GM19023 (cell line): Measurements from ENCODE around the gene C10orf90.

Experiments
- ATAC-seq: cut with Tn5 transposase; IDR thresholded peaks from one replicate; pipeline ENCODE4 v1.9.1; 2021; ENCODE audit warnings: mild to moderate bottlenecking, moderate library complexity; ENCODE audit not compliant: unreplicated experiment

Gene C10orf90, protein sequence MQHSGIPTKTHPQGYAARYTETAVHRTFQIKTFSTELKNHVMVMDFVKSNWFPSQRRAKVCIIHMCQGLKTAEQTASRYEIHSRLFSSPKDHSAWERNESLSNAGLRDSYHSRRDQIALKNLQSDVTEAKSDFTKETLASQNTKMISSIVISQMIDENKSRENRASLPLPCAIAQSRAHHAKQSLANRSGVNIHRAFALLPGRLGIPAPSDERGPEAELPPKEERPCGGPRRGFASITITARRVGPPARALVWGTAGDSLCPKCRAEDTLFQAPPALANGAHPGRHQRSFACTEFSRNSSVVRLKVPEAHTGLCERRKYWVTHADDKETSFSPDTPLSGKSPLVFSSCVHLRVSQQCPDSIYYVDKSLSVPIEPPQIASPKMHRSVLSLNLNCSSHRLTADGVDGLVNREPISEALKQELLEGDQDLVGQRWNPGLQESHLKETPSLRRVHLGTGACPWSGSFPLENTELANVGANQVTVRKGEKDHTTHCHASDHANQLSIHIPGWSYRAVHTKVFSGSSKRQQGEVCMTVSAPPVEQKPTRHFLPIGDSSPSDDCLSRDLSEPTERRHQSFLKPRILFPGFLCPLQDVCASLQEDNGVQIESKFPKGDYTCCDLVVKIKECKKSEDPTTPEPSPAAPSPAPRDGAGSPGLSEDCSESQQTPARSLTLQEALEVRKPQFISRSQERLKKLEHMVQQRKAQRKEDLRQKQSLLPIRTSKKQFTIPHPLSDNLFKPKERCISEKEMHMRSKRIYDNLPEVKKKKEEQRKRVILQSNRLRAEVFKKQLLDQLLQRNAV

DNA sequence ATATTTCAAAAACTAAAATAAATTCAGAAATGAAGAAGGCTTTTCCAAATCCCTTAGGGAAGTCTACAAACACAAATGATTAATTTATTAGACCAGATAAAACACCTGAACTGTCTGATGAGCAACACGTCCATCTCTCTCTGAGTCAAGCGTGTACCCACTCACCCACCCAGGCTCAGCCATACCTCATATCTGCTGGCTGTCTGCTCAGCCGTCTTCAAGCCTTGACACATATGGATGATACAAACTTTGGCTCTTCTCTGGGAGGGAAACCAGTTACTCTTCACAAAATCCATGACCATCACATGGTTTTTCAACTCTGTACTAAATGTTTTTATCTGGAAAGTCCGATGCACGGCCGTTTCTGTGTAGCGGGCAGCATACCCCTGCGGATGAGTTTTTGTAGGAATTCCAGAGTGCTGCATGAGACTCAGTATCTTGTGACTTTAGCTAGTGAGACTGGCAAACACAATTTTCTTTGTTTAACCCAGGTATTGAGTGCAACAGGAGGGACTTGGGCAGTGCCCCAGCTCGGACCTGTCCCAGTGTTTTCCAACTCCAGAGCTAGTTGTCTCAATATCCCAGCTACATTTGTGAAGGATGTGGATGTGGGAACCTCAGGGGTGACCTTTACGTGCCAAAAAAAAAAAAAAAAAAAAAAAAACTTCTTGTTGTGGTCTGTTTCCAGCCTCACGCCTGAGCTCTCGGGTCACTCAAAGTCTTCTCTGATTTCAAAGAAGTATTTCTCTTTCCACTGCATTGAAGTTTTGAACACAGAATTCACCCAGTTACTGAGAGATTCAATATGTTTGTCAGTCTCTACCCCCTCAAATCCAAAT, at the start of gene C10orf90:
TSS of gene C10orf90 (minus strand) at position 638 of the 839 bp plus-strand sequence. CDS start at position 425, 213 bp downstream.
- no peak for ATAC-seq

- no peak for ATAC-seq
Measured at GRCh38 chr10:126716366-126716765, 45.9 kb upstream of the C10orf90 start.

GRCh38 chr10:126713594-126713993, 43.1 kb upstream of the C10orf90 start:
- no peak for ATAC-seq

DNA sequence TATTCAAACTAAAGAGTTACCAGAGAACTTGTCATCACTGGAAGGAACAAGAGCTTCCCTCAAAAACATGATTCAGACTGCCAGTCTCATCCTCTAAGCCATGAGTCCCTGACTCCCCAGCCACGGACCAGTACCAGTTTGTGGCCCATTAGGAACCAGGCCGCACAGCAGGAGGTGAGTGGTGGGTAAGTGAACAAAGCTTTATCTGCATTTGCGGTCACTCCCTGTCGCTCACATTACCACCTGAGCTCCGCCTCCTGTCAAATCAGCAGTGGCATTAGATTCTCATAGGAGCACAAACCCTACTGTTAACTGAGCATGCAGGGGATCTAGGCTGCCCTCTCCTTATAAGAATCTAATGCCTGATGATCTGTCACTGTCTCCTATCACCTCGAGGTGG, 42.2 kb upstream of the C10orf90 start:
- ATAC-seq, result no peak

GRCh38 chr10:126705951-126706565, 35.6 kb upstream of the C10orf90 start:
- ATAC-seq, result no peak

GRCh38 chr10:126705131-126705530, 34.6 kb upstream of the C10orf90 start:
- no peak for ATAC-seq

GRCh38 chr10:126704649-126705048, 34.2 kb upstream of the C10orf90 start:
- no peak for ATAC-seq

GRCh38 chr10:126702181-126702580, 31.7 kb upstream of the C10orf90 start:
- no peak for ATAC-seq

DNA sequence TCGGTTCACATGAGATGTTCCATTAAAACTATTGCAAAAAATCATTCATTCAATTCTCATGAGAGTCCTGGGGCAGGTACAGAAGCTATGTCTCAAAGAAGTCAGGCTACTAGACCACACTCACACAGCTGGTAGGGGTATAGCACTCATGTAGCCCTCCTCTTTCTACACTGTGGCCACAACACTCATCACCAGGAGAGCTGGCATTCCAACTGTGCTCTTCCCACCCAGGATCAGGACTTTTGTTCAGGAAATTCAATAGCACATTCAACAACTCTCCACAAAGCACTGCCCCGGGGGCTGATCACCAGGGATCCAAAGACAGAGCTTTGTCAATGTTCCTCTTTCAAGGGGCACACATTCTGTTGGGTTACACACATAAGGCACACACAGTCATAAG, 31.0 kb upstream of the C10orf90 start:
- ATAC-seq, result no peak

DNA sequence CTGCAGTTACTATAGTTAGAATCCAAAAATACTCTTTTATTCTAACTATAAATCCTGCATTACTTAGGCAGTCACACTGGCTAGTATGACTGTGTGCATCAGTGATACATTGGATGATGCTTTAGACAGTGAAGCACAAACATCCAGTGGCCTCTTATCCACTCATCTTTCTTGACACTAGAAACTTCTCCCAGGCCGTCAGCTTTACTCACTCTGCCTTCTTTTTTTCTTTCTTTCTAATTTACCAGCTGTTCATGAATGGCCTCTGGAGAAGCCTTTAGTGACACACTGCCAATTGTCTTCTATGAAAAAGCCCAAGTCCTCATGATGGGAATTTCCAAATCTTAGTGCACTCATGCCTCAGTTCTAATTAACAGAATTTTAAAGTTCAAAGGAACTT, 26.2 kb upstream of the C10orf90 start:
- ATAC-seq, result no peak

GRCh38 chr10:126691456-126691855, 21.0 kb upstream of the C10orf90 start:
- no peak for ATAC-seq

GRCh38 chr10:126690534-126690933, 20.0 kb upstream of the C10orf90 start:
- ATAC-seq, result no peak

- ATAC-seq, result no peak
Measured at GRCh38 chr10:126689461-126689994, 19.0 kb upstream of the C10orf90 start.

DNA sequence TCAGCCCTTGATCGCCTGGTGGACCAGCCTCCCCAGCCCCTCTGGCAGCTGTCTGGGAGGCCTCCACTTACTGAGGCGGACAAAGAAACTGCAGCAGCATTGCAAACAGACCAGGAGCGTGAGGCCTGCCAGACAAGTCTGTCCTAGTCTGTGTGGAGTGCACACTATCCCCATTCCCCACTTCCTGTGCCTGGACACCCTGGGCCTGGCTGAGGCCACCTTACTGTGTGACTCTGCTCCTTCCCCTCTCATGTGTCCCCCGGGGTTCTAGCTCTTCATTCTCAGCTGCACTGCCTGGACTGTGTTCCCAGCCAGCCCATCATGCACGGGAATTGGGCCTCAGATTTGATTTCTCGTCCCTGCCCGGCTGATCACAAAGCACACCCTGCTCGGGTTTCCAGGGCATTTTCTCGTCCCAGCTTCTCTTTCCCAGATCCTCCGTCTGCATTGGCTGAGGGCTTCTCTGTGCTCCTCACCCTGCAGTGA, 16.7 kb upstream of the C10orf90 start:
- ATAC-seq, result no peak

- no peak for ATAC-seq
Measured at GRCh38 chr10:126686719-126687118, 16.2 kb upstream of the C10orf90 start.

DNA sequence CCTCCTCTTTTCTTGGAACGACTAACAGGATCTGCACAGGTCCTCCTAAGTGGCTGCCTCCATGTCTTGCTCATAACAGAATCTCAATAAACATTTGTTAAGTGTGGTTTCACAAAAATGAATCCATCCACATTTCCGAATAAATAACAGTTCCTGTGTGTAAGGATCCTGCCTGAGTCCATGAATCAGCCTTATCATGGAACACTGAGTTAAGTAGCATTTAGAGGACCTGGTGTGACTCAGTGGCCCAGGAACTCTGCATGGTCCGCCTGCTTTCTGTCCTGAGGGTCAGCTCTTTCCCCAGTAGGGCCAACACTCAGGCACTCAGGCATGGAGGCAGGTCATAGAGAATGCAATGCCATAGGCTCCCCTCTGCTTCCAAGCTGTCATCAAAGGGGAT, 15.8 kb upstream of the C10orf90 start:
- no peak for ATAC-seq

GRCh38 chr10:126685756-126686155, 15.3 kb upstream of the C10orf90 start:
- ATAC-seq, result no peak

- no peak for ATAC-seq
Measured at GRCh38 chr10:126684171-126684745, 13.8 kb upstream of the C10orf90 start.

DNA sequence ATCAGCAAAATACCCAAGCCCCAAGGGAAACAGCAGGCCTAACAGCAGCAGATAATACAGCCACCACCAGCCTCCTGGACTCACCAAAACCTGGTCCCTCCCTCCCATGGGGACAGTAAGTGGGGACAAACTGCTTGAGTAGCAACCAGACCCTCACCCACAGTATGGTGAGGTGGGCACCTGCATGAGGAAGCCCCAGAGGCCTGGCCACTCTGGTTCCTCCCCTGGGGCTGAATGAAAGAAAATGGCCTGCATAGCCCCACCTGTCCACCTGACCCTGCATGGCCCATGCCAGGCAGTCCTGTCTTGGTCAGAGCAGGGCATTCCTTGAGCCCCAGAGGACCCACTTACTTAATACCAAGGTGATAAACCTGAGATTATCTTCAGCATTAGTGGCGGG, 13.0 kb upstream of the C10orf90 start:
- ATAC-seq, result no peak
